K562 (cell line): ENCODE data around the gene PLPP7. TPM values are rescaled to one million over a fixed set of nuclear protein-coding genes. Genes with fewer than 3 reads are reported as not detected.

Source experiments
- ATAC-seq: fragments of 200-7000 bp; cut with Tn5 transposase; 3 replicates; pipeline ENCODE4 v1.9.1; 2020; ENCODE audit warnings: moderate library complexity
- BruUV-seq: library from RNA; stranded (reverse); fragments of 400-500 nt; replicated peaks from 2 replicates; lab custom pipeline; 2021; lab: Mats Ljungman, UMichigan
- CTCF ChIA-PET: fragments of 300-600 bp; formaldehyde crosslinking; extraction: SDS; loops from one replicate; lab custom pipeline; 2021; ENCODE audit warnings: low intra/inter-chr PET ratio; lab: Yijun Ruan, JAX
- POLR2A ChIA-PET: fragments of 300-600, 350-650 bp; sonication (Branson Sonifier 250); formaldehyde crosslinking; extraction: SDS; loops from one replicate; lab custom pipeline; 2021; ENCODE audit warnings: antibody characterized with exemption, inconsistent platforms; lab: Yijun Ruan, JAX
- DNase-seq, 4 experiments: peaks; one replicate each; pipeline versions ENCODE4 v3.0.0 to v3.0.0-alpha.2; 2011 to 2018; ENCODE audit warnings: low spot score in 3 of 4, mixed read lengths in 3 of 4; ENCODE audit errors: extremely low read depth in 1 of 4
- FAIRE-seq: peaks from 2 replicates; lab custom pipeline; 2011; peaks lifted over from hg19 to GRCh38; lab: Jason Lieb, UNC
- H2AFZ ChIP-seq: 2 replicates; pipeline ENCODE4 v1.6.0; 2011; ENCODE audit warnings: low read depth, low read length, control low read depth, inconsistent platforms
- H3K27ac ChIP-seq: fragments of 200-600 bp; 3 replicates; pipeline ENCODE4 v1.8.0; 2011; ENCODE audit warnings: low read depth, mild to moderate bottlenecking, control low read depth, inconsistent platforms, low read length, moderate library complexity, mixed read lengths; ENCODE audit errors: extremely low read depth
- H3K27me3 ChIP-seq, 2 experiments: fragments of 300-600 bp in 1 of 2; 2 replicates in 1 of 2; 3 replicates in 1 of 2; pipeline versions ENCODE4 v1.6.0 to v1.8.0; 2011; ENCODE audit warnings: inconsistent platforms in 2 of 2, low read length in 2 of 2, mild to moderate bottlenecking in 1 of 2, mixed read lengths in 1 of 2, moderate library complexity in 1 of 2; ENCODE audit not compliant: control insufficient read depth in 2 of 2, insufficient read depth in 2 of 2
- H3K36me3 ChIP-seq: fragments of 300-600 bp; 3 replicates; pipeline ENCODE4 v1.8.0; 2011; ENCODE audit warnings: mild to moderate bottlenecking, low read length, inconsistent platforms; ENCODE audit not compliant: control insufficient read depth, insufficient read depth
- H3K4me1 ChIP-seq, 2 experiments: fragments of 200-600 bp in 1 of 2; replicated peaks in 1 of 2; 2 replicates in 1 of 2; 3 replicates in 1 of 2; pipeline versions ENCODE4 v1.5.1 to v1.8.0; 2011; ENCODE audit warnings: inconsistent platforms in 2 of 2, low read length in 2 of 2, mild to moderate bottlenecking in 1 of 2, mixed read lengths in 1 of 2, moderate library complexity in 1 of 2; ENCODE audit not compliant: control insufficient read depth in 2 of 2, insufficient read depth in 2 of 2
- H3K4me2 ChIP-seq: 2 replicates; pipeline ENCODE4 v1.6.1; 2011; ENCODE audit warnings: low read length, control low read depth, inconsistent platforms, mixed read lengths; ENCODE audit not compliant: insufficient read depth
- H3K4me3 ChIP-seq: fragments of 200-600 bp; sonication (generic), shearing (Covaris generic); 2 replicates; pipeline ENCODE4 v1.5.1; 2016; ENCODE audit warnings: control low read depth, inconsistent platforms
- H3K79me2 ChIP-seq: fragments of 200-600 bp; 3 replicates; pipeline ENCODE4 v1.8.0; 2011; ENCODE audit warnings: low read length, inconsistent platforms; ENCODE audit not compliant: control insufficient read depth, insufficient read depth
- H3K9ac ChIP-seq, 2 experiments: 2 replicates each; pipeline versions ENCODE4 v1.6.0 to v1.6.1; 2011; ENCODE audit warnings: low read depth in 2 of 2, low read length in 2 of 2, control low read depth in 1 of 2, inconsistent platforms in 1 of 2, mild to moderate bottlenecking in 1 of 2, mixed read lengths in 1 of 2; ENCODE audit not compliant: insufficient read depth in 1 of 2
- H3K9me1 ChIP-seq: one replicate; pipeline ENCODE4 v1.6.0; 2011; ENCODE audit warnings: inconsistent platforms, mild to moderate bottlenecking, low read length, moderate library complexity; ENCODE audit not compliant: control insufficient read depth, insufficient read depth
- H3K9me3 ChIP-seq: replicated peaks from 2 replicates; pipeline ENCODE4 v1.5.1; 2011; ENCODE audit warnings: low read depth, low read length, inconsistent platforms; ENCODE audit not compliant: control insufficient read depth, insufficient read depth
- H4K20me1 ChIP-seq: replicated peaks from 2 replicates; pipeline ENCODE4 v1.6.1; 2011; ENCODE audit warnings: low read length, inconsistent platforms, mixed read lengths; ENCODE audit not compliant: control insufficient read depth, insufficient read depth
- BCLAF1 ChIP-seq, 2 experiments: fragments of 450-650 bp in 1 of 2; IDR thresholded peaks; 2 replicates each; pipeline ENCODE4 v1.6.1; 2011 to 2017; ENCODE audit warnings: low read depth in 2 of 2, antibody characterized with exemption in 1 of 2, borderline replicate concordance in 1 of 2, low read length in 1 of 2, mild to moderate bottlenecking in 1 of 2, mixed read lengths in 1 of 2; ENCODE audit not compliant: control insufficient read depth in 1 of 2
- FOXA1 ChIP-seq: fragments of 450-650 bp; IDR thresholded peaks from 2 replicates; pipeline ENCODE4 v1.6.1; 2016; ENCODE audit warnings: mild to moderate bottlenecking, borderline replicate concordance
- FUS ChIP-seq: fragments of 200-400 bp; formaldehyde crosslinking; optimal IDR thresholded peaks from 2 replicates; pipeline ENCODE3; 2017; ENCODE audit warnings: low read depth, low read length
- MLX ChIP-seq, 2 experiments: fragments of 450-650 bp in 1 of 2; sonication (generic) in 1 of 2; formaldehyde crosslinking; conservative IDR thresholded peaks; 2 replicates each; pipeline versions ENCODE4 v1.4.0 to v1.8.1; 2020 to 2022; ENCODE audit warnings: mild to moderate bottlenecking in 1 of 2, missing genetic modification reagents in 1 of 2
- SLC30A9 ChIP-seq: fragments of 250-450 bp; sonication (Bioruptor Pico); IDR thresholded peaks from 2 replicates; pipeline ENCODE4 v1.8.0; 2022; ENCODE audit warnings: mild to moderate bottlenecking, moderate library complexity
- SMC3 ChIP-seq: conservative IDR thresholded peaks from 2 replicates; pipeline ENCODE4 v1.6.1; 2011; ENCODE audit warnings: low read depth, low read length, improper control_type of control experiment; ENCODE audit not compliant: insufficient read depth
- ZNF263 ChIP-seq: sonication (generic); formaldehyde crosslinking; IDR thresholded peaks from 2 replicates; pipeline ENCODE4 v1.8.0; 2022; ENCODE audit warnings: mild to moderate bottlenecking, missing genetic modification reagents, borderline replicate concordance
- WGBS: fragments of 100-300 bp; shearing (Covaris generic); methylation state at CpG from one replicate; pipeline ENCODE4 v1.1.6; 2016; ENCODE audit warnings: low coverage, mixed read lengths; ENCODE audit not compliant: insufficient coverage; ENCODE audit errors: missing lambda C conversion rate; 5-methylcytosine and 5-hydroxymethylcytosine counted together
- in situ Hi-C: fragments of 300-500 bp; cut with MboI; formaldehyde crosslinking; loops from 4 replicates; pipeline ENCODE4 v1.15.0; 2018; ENCODE audit warnings: inconsistent platforms, mixed read lengths
- intact Hi-C: fragments of 100-400 bp; cut with micrococcal nuclease; formaldehyde crosslinking; loops from 2 replicates; pipeline ENCODE4 v1.14.2; 2022
- polyA plus RNA-seq, 8 experiments: library from polyadenylated mRNA; depleted of rRNA in 4 of 8; stranded (reverse) in 5 of 8; unstranded in 3 of 8; fragments of >200 nt; fragmentation: Nextera tagmentation in 2 of 8; fragmentation: Illumina TruSeq in 1 of 8; extraction: Ambion mirVana in 2 of 8; extraction: Trizol in 1 of 8; gene quantifications; 2 replicates each; pipeline versions ENCODE4 v1.2.1 to v1.2.3, GENCODE V29; 2011 to 2014; ENCODE audit warnings: inconsistent platforms in 1 of 8, missing spikeins in 1 of 8
- total RNA-seq, 7 experiments: library from RNA; depleted of rRNA in 6 of 7; stranded (reverse); fragments of >200 nt in 6 of 7; fragmentation: Illumina TruSeq in 2 of 7; extraction: Trizol in 2 of 7; gene quantifications; 2 replicates each; pipeline versions ENCODE4 v1.2.1 to v1.2.3, GENCODE V29; 2011 to 2021; ENCODE audit warnings: low replicate concordance in 1 of 7

Gene PLPP7
- total and polyA plus RNA-seq, 9 of the 15 experiments (the other 6 are each of a cell fraction or from before 2014, with no cell fraction given) = 0.09 to 0.93 (median 0.18) TPM; not detected in 4

- Histone ChIP-seq H3K9me1 (peaks cover 5% of the 10 kb centered on the region), H3K9ac (peak overlapping the region in 1 of 2 experiments; percentile 8; a peak in 1 of 4 replicates), H3K79me2 (no peaks in the 10 kb centered on the region), H3K4me1 (peaks cover 12 to 16% of the 10 kb centered on the region in 2 experiments), H3K36me3 (no peaks in the 10 kb centered on the region), H3K4me3 (no peak overlapping the region), H4K20me1 (no peaks in the 10 kb centered on the region), H2AFZ (peak overlapping the region; percentile 43; the same call in 1 of the 2 replicates), H3K27ac (no peak overlapping the region), H3K9me3 (no peaks in the 10 kb centered on the region), H3K4me2 (no peak overlapping the region), H3K27me3 (peaks cover 3 to 13% of the 10 kb centered on the region in 2 experiments; a peak in 4 of 5 replicates)
- TF ChIP-seq BCLAF1 (IDR thresholded peaks at IDR 0.05; ENCODE audit: borderline replicate concordance in 1 of 2, control insufficient read depth in 1 of 2, low read depth in 2 of 2, low read length in 1 of 2) = no peak
- TF ChIP-seq FUS = no peak
- 0 out of 4 replicates have a peak, but pooled peaks of 1 of the 2 experiments have one; percentile 53 for TF ChIP-seq MLX (CRISPR knock-in tag; conservative IDR thresholded peaks at IDR 0.05)
- no peak for TF ChIP-seq FOXA1
- TF ChIP-seq ZNF263 (CRISPR knock-in tag) = no peak
- no peak for TF ChIP-seq SLC30A9 (CRISPR knock-in tag)
- TF ChIP-seq SMC3 = 0 out of 2 replicates have a peak, but pooled peaks have one; percentile 5
- ATAC-seq (peak; percentile 0; the same call in 1 of the 3 replicates), DNase-seq (no peak), FAIRE-seq (no peak)
- BruUV-seq = no TSS peak
- POLR2A ChIA-PET = interaction anchor here (0.6 to 17.3 kb wide), 9 partner anchors 7 to 347 kb away, joined by 3 to 338 read pairs (median 4); partner anchors contain the start of gene FAM78A
- intact Hi-C loops (no loop called here), in situ Hi-C loops (no loop called here)
- 71% methylated on average over 23 of the region's 23 CpGs for WGBS
- CTCF ChIA-PET = no interaction called here
These were observed 37.4 kb upstream of the PLPP7 start for GRCh38 chr9:131252120-131252519.
